GM21825 (cell line): ENCODE results near the gene ID2.
A peak's percentile ranks its signal among the peaks of the same experiment; 100 is the strongest.

Source experiments
- ATAC-seq: cut with Tn5 transposase; IDR thresholded peaks from one replicate; pipeline ENCODE4 v1.9.1; 2021; ENCODE audit warnings: mild to moderate bottlenecking, moderate library complexity; ENCODE audit not compliant: unreplicated experiment

The ID2 gene

GRCh38 chr2:8647462-8647857, 34.4 kb upstream of the ID2 start:
- no peak for ATAC-seq

GRCh38 chr2:8648441-8649213, 33.2 kb upstream of the ID2 start:
- ATAC-seq, result no peak

- ATAC-seq, result no peak
Measured at GRCh38 chr2:8649718-8650117, 32.1 kb upstream of the ID2 start.

GRCh38 chr2:8650256-8650655, 31.6 kb upstream of the ID2 start:
- ATAC-seq, result no peak

GRCh38 chr2:8652774-8653426, 29.0 kb upstream of the ID2 start:
- no peak for ATAC-seq

GRCh38 chr2:8653485-8653884, 28.4 kb upstream of the ID2 start:
- ATAC-seq, result peak; percentile 64

- no peak for ATAC-seq
Measured at GRCh38 chr2:8654041-8654440, 27.8 kb upstream of the ID2 start.

GRCh38 chr2:8654483-8654882, 27.4 kb upstream of the ID2 start:
- ATAC-seq, result no peak

- ATAC-seq, result no peak
Measured at GRCh38 chr2:8656160-8656641, 25.7 kb upstream of the ID2 start.

- no peak for ATAC-seq
Measured at GRCh38 chr2:8656811-8657210, 25.0 kb upstream of the ID2 start.

GRCh38 chr2:8657423-8658062, 24.3 kb upstream of the ID2 start:
- ATAC-seq, result peak; percentile 44

- no peak for ATAC-seq
Measured at GRCh38 chr2:8658064-8658862, 23.6 kb upstream of the ID2 start.

- ATAC-seq, result no peak
Measured at GRCh38 chr2:8659092-8659734, 22.6 kb upstream of the ID2 start.

- ATAC-seq, result no peak
Measured at GRCh38 chr2:8659735-8660492, 21.9 kb upstream of the ID2 start.

GRCh38 chr2:8661235-8661634, 20.6 kb upstream of the ID2 start:
- no peak for ATAC-seq

- ATAC-seq, result no peak
Measured at GRCh38 chr2:8661736-8662135, 20.1 kb upstream of the ID2 start.

GRCh38 chr2:8662239-8662879, 19.5 kb upstream of the ID2 start:
- ATAC-seq, result no peak

GRCh38 chr2:8663997-8664396, 17.9 kb upstream of the ID2 start:
- no peak for ATAC-seq

- ATAC-seq, result no peak
Measured at GRCh38 chr2:8666581-8666980, 15.3 kb upstream of the ID2 start.
